Calu3 (cell line): Measurements from ENCODE around the gene METTL21A. TPM values are rescaled to one million over a fixed set of nuclear protein-coding genes. Genes with fewer than 3 reads are reported as not detected.
A peak's percentile ranks its signal among the peaks of the same experiment; 100 is the strongest.

Source experiments
- BruUV-seq: library from RNA; stranded (reverse); fragments of 400-500 nt; replicated peaks from 2 replicates; lab custom pipeline; 2021; lab: Mats Ljungman, UMichigan
- CTCF ChIA-PET: fragments of 300-600 bp; sonication (Branson Sonifier 250); formaldehyde crosslinking; loops from one replicate; lab custom pipeline; 2022; ENCODE audit warnings: antibody characterized with exemption; lab: Charles Lee
- DNase-seq: peaks from one replicate; pipeline ENCODE4 v3.0.0; 2022
- H3K27ac Mint-ChIP-seq: one replicate; pipeline ENCODE4 v1.8.0; 2022; ENCODE audit warnings: mixed read lengths; ENCODE audit not compliant: unreplicated experiment
- H3K27me3 Mint-ChIP-seq: one replicate; pipeline ENCODE4 v1.8.0; 2022; ENCODE audit warnings: mixed read lengths; ENCODE audit not compliant: unreplicated experiment
- H3K36me3 Mint-ChIP-seq: one replicate; pipeline ENCODE4 v1.8.0; 2022; ENCODE audit warnings: mild to moderate bottlenecking, moderate library complexity, mixed read lengths; ENCODE audit not compliant: insufficient read depth, unreplicated experiment
- H3K4me1 Mint-ChIP-seq: one replicate; pipeline ENCODE4 v1.8.0; 2022; ENCODE audit warnings: mild to moderate bottlenecking, low read depth, mixed read lengths; ENCODE audit not compliant: unreplicated experiment
- H3K4me3 Mint-ChIP-seq: one replicate; pipeline ENCODE4 v1.8.0; 2022; ENCODE audit warnings: mild to moderate bottlenecking, low read depth, moderate library complexity, mixed read lengths; ENCODE audit not compliant: unreplicated experiment
- H3K9me3 Mint-ChIP-seq: one replicate; pipeline ENCODE4 v1.8.0; 2022; ENCODE audit warnings: low read depth, mixed read lengths; ENCODE audit not compliant: unreplicated experiment
- CTCF ChIP-seq: fragments of 200-600 bp; IDR thresholded peaks from one replicate; pipeline ENCODE4 v1.8.0; 2022; ENCODE audit warnings: antibody characterized with exemption; ENCODE audit not compliant: unreplicated experiment
- intact Hi-C: fragments of 100-400 bp; cut with micrococcal nuclease; formaldehyde crosslinking; loops from one replicate; pipeline ENCODE4 v1.10.0; 2022; ENCODE audit not compliant: unreplicated experiment
- total RNA-seq: library from RNA; stranded (reverse); gene quantifications from 2 replicates; pipeline ENCODE4 v1.2.3, GENCODE V29; 2022

METTL21A gene
- total RNA-seq, 1 experiment from 2014 or later = 27.6 TPM

GRCh38 chr2:207587305-207587704 is 37.9 kb downstream of the METTL21A start:
- Mint-ChIP-seq H3K9me3 (no peaks in the 10 kb centered on the region), H3K27me3 (no peaks in the 10 kb centered on the region), H3K4me3 (no peak overlapping the region), H3K27ac (peak overlapping the region; percentile 6), H3K4me1 (no peaks in the 10 kb centered on the region), H3K36me3 (peaks cover 32% of the 10 kb centered on the region)
- CTCF ChIA-PET = no interaction called here
- TF ChIP-seq CTCF = no peak
- BruUV-seq = no TSS peak
- no peak for DNase-seq
- intact Hi-C loops = no loop called here

GRCh38 chr2:207584952-207585351 is 40.2 kb downstream of the METTL21A start:
- Mint-ChIP-seq H3K4me3 (no peak overlapping the region), H3K9me3 (no peaks in the 10 kb centered on the region), H3K4me1 (no peaks in the 10 kb centered on the region), H3K36me3 (peaks cover 34% of the 10 kb centered on the region), H3K27me3 (no peaks in the 10 kb centered on the region), H3K27ac (no peak overlapping the region)
- CTCF ChIA-PET = no interaction called here
- no peak for DNase-seq
- intact Hi-C loops = no loop called here
- no peak for TF ChIP-seq CTCF
- BruUV-seq = no TSS peak

- no peaks in the 10 kb centered on the region for H3K4me1 Mint-ChIP-seq
- H3K36me3 Mint-ChIP-seq = peaks cover 48% of the 10 kb centered on the region
- BruUV-seq = no TSS peak
- H3K4me3 Mint-ChIP-seq = no peak overlapping the region
- intact Hi-C loops = no loop called here
- CTCF ChIA-PET = interaction anchor here (0.7 kb wide), 1 partner anchor 501 kb away, joined by 6 read pairs; no protein-coding TSS in a partner anchor
- no peak for DNase-seq
- H3K27me3 Mint-ChIP-seq = no peaks in the 10 kb centered on the region
- no peaks in the 10 kb centered on the region for H3K9me3 Mint-ChIP-seq
- TF ChIP-seq CTCF = no peak
- no peak overlapping the region for H3K27ac Mint-ChIP-seq
These were observed 53.8 kb downstream of the METTL21A start for GRCh38 chr2:207571370-207571769.

- Mint-ChIP-seq H3K36me3 (peaks cover 55% of the 10 kb centered on the region), H3K9me3 (no peaks in the 10 kb centered on the region), H3K27me3 (no peaks in the 10 kb centered on the region), H3K4me1 (no peaks in the 10 kb centered on the region), H3K27ac (no peak overlapping the region), H3K4me3 (no peak overlapping the region)
- TF ChIP-seq CTCF = no peak
- intact Hi-C loops = no loop called here
- BruUV-seq = no TSS peak
- DNase-seq = no peak
- CTCF ChIA-PET = interaction anchor here (0.6 to 0.7 kb wide), 2 partner anchors 137 to 184 kb away, joined by 3 read pairs; no protein-coding TSS in a partner anchor
These were observed 57.5 kb downstream of the METTL21A start for GRCh38 chr2:207567671-207568070.
